Measurements from ENCODE around the gene STK10. TPM values are rescaled to one million over a fixed set of nuclear protein-coding genes. Genes with fewer than 3 reads are reported as not detected.

The STK10 gene
- polyA plus RNA-seq, 1 of the 3 experiments (the other 2 are of a cell fraction), result 11.0 TPM

GRCh38 chr5:172078726-172079345, 109.2 kb downstream of the STK10 start:
- Histone ChIP-seq H3F3A (replicated peaks; ENCODE audit: insufficient read depth) (peaks cover 5% of the 10 kb centered on the region), H3K27me3 (ENCODE audit: insufficient read depth) (no peaks in the 10 kb centered on the region), H3K36me3 (replicated peaks in 1 of 2; ENCODE audit: control insufficient read depth in 1 of 2, insufficient read depth in 2 of 2, low read length in 1 of 2) (peaks cover 11 to 32% of the 10 kb centered on the region in 2 experiments), H3K9me2 (no peaks in the 10 kb centered on the region), H3K27ac (ENCODE audit: low read depth in 2 of 2, low read length in 1 of 2) (no peak overlapping the region), H3K4me2 (no peak overlapping the region), H3K9ac (no peak overlapping the region), H2AFZ (ENCODE audit: low read depth) (no peak overlapping the region), H3K79me2 (ENCODE audit: insufficient read depth) (no peaks in the 10 kb centered on the region), H3K4me3 (ENCODE audit: low read depth in 2 of 2, low read length in 1 of 2) (no peak overlapping the region), H4K20me1 (ENCODE audit: insufficient read depth) (no peaks in the 10 kb centered on the region), H3K4me1 (ENCODE audit: control insufficient read depth in 1 of 2, insufficient read depth in 2 of 2, low read depth in 1 of 2, low read length in 1 of 2) (no peaks in the 10 kb centered on the region), H3K9me3 (no peaks in the 10 kb centered on the region)
- CTCF ChIA-PET, result interaction anchor here (2.2 kb wide), 1 partner anchor 167 kb away, joined by 9 read pairs; no protein-coding TSS in a partner anchor
- TF ChIP-seq ELF1 (IDR thresholded peaks at IDR 0.05) (no peak), CHD2 (IDR thresholded peaks at IDR 0.05; ENCODE audit: low read length, partially characterized antibody) (no peak), USF1 (IDR thresholded peaks at IDR 0.05; ENCODE audit: borderline replicate concordance, low read depth) (0 out of 2 replicates have a peak, but pooled peaks have one; percentile 18), FOXM1 (IDR thresholded peaks at IDR 0.05; ENCODE audit: low read depth) (no peak)
- TF ChIP-seq, protein P1, sequence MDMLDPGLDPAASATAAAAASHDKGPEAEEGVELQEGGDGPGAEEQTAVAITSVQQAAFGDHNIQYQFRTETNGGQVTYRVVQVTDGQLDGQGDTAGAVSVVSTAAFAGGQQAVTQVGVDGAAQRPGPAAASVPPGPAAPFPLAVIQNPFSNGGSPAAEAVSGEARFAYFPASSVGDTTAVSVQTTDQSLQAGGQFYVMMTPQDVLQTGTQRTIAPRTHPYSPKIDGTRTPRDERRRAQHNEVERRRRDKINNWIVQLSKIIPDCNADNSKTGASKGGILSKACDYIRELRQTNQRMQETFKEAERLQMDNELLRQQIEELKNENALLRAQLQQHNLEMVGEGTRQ (IDR thresholded peaks at IDR 0.05; ENCODE audit: borderline replicate concordance, low read depth, low read length), result no peak
- DNase-seq, result no peak
- POLR2A ChIA-PET, result no interaction called here
- 78% methylated on average over 8 of the region's 8 CpGs for WGBS (ENCODE audit: low lambda C conversion rate)

- CTCF ChIA-PET, result no interaction called here
- no peak overlapping the region for H3K9ac ChIP-seq
- no peak for DNase-seq
- H4K20me1 ChIP-seq (ENCODE audit: insufficient read depth), result no peaks in the 10 kb centered on the region
- no peak overlapping the region for H3K4me3 ChIP-seq (ENCODE audit: low read depth in 2 of 2, low read length in 1 of 2)
- H2AFZ ChIP-seq (ENCODE audit: low read depth), result no peak overlapping the region
- no peaks in the 10 kb centered on the region for H3K27me3 ChIP-seq (ENCODE audit: insufficient read depth)
- H3F3A ChIP-seq (replicated peaks; ENCODE audit: insufficient read depth), result peaks cover 5% of the 10 kb centered on the region
- 72% methylated on average over 9 of the region's 9 CpGs for WGBS (ENCODE audit: low lambda C conversion rate)
- no peaks in the 10 kb centered on the region for H3K79me2 ChIP-seq (ENCODE audit: insufficient read depth)
- H3K27ac ChIP-seq (ENCODE audit: low read depth in 2 of 2, low read length in 1 of 2), result no peak overlapping the region
- no peaks in the 10 kb centered on the region for H3K9me2 ChIP-seq
- no peaks in the 10 kb centered on the region for H3K4me1 ChIP-seq (ENCODE audit: control insufficient read depth in 1 of 2, insufficient read depth in 2 of 2, low read depth in 1 of 2, low read length in 1 of 2)
- TF ChIP-seq FOXM1 (IDR thresholded peaks at IDR 0.05; ENCODE audit: low read depth) (no peak), SMC3 (IDR thresholded peaks at IDR 0.05; ENCODE audit: low read depth, low read length) (no peak), YY1 (IDR thresholded peaks at IDR 0.05; ENCODE audit: low read depth) (no peak), MEF2A (IDR thresholded peaks at IDR 0.05; ENCODE audit: borderline replicate concordance, low read depth) (no peak), SIN3A (IDR thresholded peaks at IDR 0.05; ENCODE audit: borderline replicate concordance, low read depth, low read length) (no peak), POLR2AphosphoS5 (IDR thresholded peaks at IDR 0.05; ENCODE audit: low read depth, low read length) (no peak), PBX3 (IDR thresholded peaks at IDR 0.05) (no peak), CHD2 (IDR thresholded peaks at IDR 0.05; ENCODE audit: low read length, partially characterized antibody) (no peak), RFX5 (IDR thresholded peaks at IDR 0.05; ENCODE audit: low read length) (no peak), GABPA (IDR thresholded peaks at IDR 0.05; ENCODE audit: low read depth) (no peak), USF1 (IDR thresholded peaks at IDR 0.05; ENCODE audit: borderline replicate concordance, low read depth) (no peak), NFIC (IDR thresholded peaks at IDR 0.05; ENCODE audit: borderline replicate concordance) (no peak), MXI1 (IDR thresholded peaks at IDR 0.05; ENCODE audit: low read depth, low read length) (no peak), JUND (IDR thresholded peaks at IDR 0.05) (no peak)
- TF ChIP-seq, protein P2, sequence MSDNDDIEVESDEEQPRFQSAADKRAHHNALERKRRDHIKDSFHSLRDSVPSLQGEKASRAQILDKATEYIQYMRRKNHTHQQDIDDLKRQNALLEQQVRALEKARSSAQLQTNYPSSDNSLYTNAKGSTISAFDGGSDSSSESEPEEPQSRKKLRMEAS (IDR thresholded peaks at IDR 0.05; ENCODE audit: low read depth), result no peak
- TF ChIP-seq, protein P1 (IDR thresholded peaks at IDR 0.05; ENCODE audit: borderline replicate concordance, low read depth, low read length), result no peak
- no peaks in the 10 kb centered on the region for H3K9me3 ChIP-seq
- H3K4me2 ChIP-seq, result no peak overlapping the region
- POLR2A ChIA-PET, result no interaction called here
- H3K36me3 ChIP-seq (replicated peaks in 1 of 2; ENCODE audit: control insufficient read depth in 1 of 2, insufficient read depth in 2 of 2, low read length in 1 of 2), result peaks cover 10 to 26% of the 10 kb centered on the region in 2 experiments
These were observed 110.2 kb downstream of the STK10 start for GRCh38 chr5:172077664-172078425.
